Tibial artery (tissue), 4 donors: ENCODE results near the gene GPA33.
A peak's percentile ranks its signal among the peaks of the same experiment; 100 is the strongest.

Experiments
- DNase-seq, 2 donors: peaks; one replicate each; pipeline ENCODE4 v3.0.0-alpha.2; 2019
- H3K27ac ChIP-seq, 2 donors: fragments of 200-600 bp; sonication (generic) in 1 of 2; 1 replicate in 1 of 2; 2 replicates in 1 of 2; pipeline ENCODE4 v1.5.1; 2018 to 2019; ENCODE audit warnings: mild to moderate bottlenecking in 1 of 2
- H3K27me3 ChIP-seq, 2 donors: fragments of 200-600 bp; sonication (generic) in 1 of 2; one replicate each; pipeline versions ENCODE4 v1.5.1 to v1.6.0; 2016 to 2019
- H3K36me3 ChIP-seq, 3 donors: fragments of 200-600 bp; sonication (generic) in 2 of 3; one replicate each; pipeline ENCODE4 v1.5.1; 2016 to 2019; ENCODE audit warnings: mild to moderate bottlenecking in 2 of 3
- H3K4me1 ChIP-seq, 4 donors: fragments of 200-600 bp; sonication (generic) in 2 of 4; 1 replicate in 3 of 4; 2 replicates in 1 of 4; pipeline ENCODE4 v1.5.1; 2016 to 2019
- H3K4me3 ChIP-seq, 2 donors: fragments of 200-600 bp; sonication (generic) in 1 of 2; 1 replicate in 1 of 2; 2 replicates in 1 of 2; pipeline ENCODE4 v1.5.1; 2018 to 2019; ENCODE audit warnings: mild to moderate bottlenecking in 2 of 2
- H3K9me3 ChIP-seq, 3 donors: fragments of 200-600 bp; sonication (generic) in 1 of 3; one replicate each; pipeline ENCODE4 v1.5.1; 2016 to 2019
- intact Hi-C: fragments of 100-400 bp; cut with DNase I; formaldehyde crosslinking; loops from one replicate; pipeline ENCODE4 v1.15.0; 2023; ENCODE audit warnings: low total_unique reads
- TF ChIP-seq, protein P1 (sequence below), 2 experiments: fragments of 200-600 bp in 1 of 2; fragments of 450-650 bp in 1 of 2; IDR thresholded peaks; one replicate each; pipeline ENCODE4 v1.5.1; 2017 to 2019; ENCODE audit warnings: antibody characterized with exemption in 2 of 2, mild to moderate bottlenecking in 1 of 2, moderate library complexity in 1 of 2

GPA33 gene

DNA sequence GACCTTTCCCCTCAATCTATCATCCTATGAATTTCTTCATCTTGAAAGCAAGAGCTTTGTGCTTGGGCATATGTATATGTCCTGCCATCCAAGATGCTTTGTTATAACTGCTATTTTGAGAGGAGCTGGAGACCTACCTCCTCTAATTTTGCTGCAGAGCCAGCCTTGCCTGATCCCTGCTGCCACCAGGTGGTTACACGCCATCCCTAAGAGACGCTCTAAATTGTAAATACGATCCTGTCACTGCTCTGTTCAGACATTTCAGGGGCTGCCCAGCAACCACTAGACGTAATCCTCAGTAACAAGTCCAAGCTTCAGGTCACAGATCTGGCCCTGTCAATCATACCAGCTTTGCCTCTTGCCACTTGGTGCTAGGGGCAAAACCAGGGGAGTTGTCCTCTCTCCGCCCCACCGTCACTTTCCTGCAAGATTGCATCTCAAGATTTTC is 32.9 kb downstream of the GPA33 start:
- no peak overlapping the region for H3K27ac ChIP-seq
- no peaks in the 10 kb centered on the region for H3K9me3 ChIP-seq
- peaks cover 0 to 26% of the 10 kb centered on the region in 2 donors for H3K27me3 ChIP-seq
- DNase-seq = no peak
- peaks cover 0 to 4% (median 3%) of the 10 kb centered on the region in 4 donors for H3K4me1 ChIP-seq
- H3K36me3 ChIP-seq = no peaks in the 10 kb centered on the region
- TF ChIP-seq, protein P1, sequence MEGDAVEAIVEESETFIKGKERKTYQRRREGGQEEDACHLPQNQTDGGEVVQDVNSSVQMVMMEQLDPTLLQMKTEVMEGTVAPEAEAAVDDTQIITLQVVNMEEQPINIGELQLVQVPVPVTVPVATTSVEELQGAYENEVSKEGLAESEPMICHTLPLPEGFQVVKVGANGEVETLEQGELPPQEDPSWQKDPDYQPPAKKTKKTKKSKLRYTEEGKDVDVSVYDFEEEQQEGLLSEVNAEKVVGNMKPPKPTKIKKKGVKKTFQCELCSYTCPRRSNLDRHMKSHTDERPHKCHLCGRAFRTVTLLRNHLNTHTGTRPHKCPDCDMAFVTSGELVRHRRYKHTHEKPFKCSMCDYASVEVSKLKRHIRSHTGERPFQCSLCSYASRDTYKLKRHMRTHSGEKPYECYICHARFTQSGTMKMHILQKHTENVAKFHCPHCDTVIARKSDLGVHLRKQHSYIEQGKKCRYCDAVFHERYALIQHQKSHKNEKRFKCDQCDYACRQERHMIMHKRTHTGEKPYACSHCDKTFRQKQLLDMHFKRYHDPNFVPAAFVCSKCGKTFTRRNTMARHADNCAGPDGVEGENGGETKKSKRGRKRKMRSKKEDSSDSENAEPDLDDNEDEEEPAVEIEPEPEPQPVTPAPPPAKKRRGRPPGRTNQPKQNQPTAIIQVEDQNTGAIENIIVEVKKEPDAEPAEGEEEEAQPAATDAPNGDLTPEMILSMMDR (IDR thresholded peaks at IDR 0.05) = peak in 1 of 2 experiments; percentile 22
- intact Hi-C loops = loop anchor here (5.0 kb wide), 1 partner anchor 150 kb away; no protein-coding TSS in a partner anchor
- no peak overlapping the region for H3K4me3 ChIP-seq

DNA sequence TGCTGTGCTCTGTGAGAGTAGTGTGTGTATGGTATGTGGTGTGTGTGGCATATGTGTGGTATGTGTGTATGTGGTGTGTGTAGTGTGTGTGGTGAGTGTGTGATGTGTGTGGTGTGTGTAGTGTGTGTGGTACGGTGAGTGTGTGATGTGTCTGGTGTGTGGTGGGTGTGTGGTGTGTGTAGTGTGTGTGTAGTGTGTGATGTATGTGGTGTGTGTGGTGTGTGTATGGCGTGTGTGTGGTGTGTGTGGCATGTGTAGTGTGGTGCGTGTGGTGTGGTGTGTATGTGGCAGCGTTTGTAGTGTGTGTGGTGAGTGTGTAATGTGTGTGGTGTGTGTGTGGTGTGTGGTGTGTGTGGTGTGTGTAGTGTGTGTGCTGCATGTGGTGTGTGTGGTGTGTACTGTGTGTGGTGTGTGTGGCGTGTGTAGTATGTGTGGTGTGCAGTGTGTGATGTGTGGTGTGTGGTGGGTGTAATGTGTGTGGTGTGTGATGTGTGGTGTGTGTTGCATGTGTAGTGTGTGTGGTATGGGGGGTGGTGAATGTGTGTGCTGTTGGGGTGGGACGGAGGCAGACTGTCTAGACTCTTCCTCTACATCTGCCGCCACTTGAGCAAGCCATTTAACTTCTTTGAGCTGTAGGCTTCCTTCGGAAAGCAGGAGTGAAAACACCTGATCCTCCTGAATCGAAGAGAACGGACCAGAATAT is 33.5 kb downstream of the GPA33 start:
- no peaks in the 10 kb centered on the region for H3K9me3 ChIP-seq
- DNase-seq = no peak
- peaks cover 0 to 26% of the 10 kb centered on the region in 2 donors for H3K27me3 ChIP-seq
- TF ChIP-seq, protein P1 (IDR thresholded peaks at IDR 0.05) = no peak
- H3K4me3 ChIP-seq = no peak overlapping the region
- intact Hi-C loops = loop anchor here (5.0 kb wide), 1 partner anchor 149 kb away; no protein-coding TSS in a partner anchor
- H3K27ac ChIP-seq = no peak overlapping the region
- H3K4me1 ChIP-seq = peaks cover 0 to 4% (median 3%) of the 10 kb centered on the region in 4 donors
- H3K36me3 ChIP-seq = no peaks in the 10 kb centered on the region

DNA sequence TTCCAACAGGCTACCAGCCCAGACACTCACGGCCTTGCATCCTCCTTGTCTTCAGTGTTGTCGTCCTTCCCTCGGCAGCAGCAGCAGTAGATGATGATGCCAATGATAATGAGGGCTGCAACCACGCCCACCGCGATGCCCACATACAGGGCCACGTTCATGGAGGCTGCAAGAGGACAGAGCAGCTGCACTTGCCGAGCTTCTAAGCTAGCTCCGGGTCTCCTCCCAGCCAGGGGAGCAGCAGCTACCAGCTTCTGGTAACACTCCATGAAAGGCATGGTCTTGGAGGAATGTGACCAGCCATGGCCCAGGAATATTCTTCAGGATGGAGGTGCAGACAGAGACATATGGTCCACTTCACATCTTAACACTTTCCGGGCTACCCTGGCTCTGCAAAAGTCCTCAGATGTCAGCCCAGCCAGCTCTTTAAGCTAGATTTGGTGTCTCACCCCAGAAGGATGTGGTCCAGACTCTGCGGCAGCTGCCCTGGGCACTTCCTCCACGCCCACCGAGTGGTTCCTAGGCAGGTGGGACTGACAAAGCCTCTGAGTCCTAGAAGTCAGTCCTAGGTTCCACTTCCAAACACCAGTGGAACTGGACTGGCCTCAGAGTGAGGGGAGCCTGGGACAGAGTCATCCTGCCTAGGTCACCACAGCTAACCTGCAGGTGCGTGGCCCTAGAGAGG is 35.1 kb downstream of the GPA33 start:
- no peak overlapping the region for H3K27ac ChIP-seq
- peaks cover 0 to 4% (median 3%) of the 10 kb centered on the region in 4 donors for H3K4me1 ChIP-seq
- no peak for DNase-seq
- no peaks in the 10 kb centered on the region for H3K36me3 ChIP-seq
- intact Hi-C loops = loop anchor here (5.0 kb wide), 1 partner anchor 148 kb away; no protein-coding TSS in a partner anchor
- H3K4me3 ChIP-seq = no peak overlapping the region
- no peaks in the 10 kb centered on the region for H3K9me3 ChIP-seq
- H3K27me3 ChIP-seq = peaks cover 0 to 19% of the 10 kb centered on the region in 2 donors
- TF ChIP-seq, protein P1 (IDR thresholded peaks at IDR 0.05) = no peak

DNA sequence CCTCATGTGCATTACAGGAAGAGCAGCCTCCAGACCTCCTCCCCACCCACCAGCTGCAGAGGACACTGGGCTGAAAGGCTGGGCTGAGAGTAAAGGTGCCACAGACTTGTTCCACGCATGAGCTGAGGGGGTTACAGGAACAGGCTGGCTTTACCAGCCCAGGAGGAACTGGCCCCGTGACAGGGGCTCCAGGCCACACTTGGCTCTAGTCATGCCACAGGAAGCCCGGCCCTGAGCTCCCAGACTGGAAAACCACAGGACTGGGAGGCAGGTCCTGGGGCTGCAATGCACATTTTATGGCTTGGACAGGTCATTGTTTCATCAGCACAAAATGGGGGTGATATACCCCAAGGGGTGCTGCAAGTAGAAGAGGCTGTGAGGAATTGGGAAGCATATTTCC is 35.6 kb downstream of the GPA33 start:
- H3K4me3 ChIP-seq = no peak overlapping the region
- H3K27me3 ChIP-seq = peaks cover 0 to 14% of the 10 kb centered on the region in 2 donors
- H3K36me3 ChIP-seq = no peaks in the 10 kb centered on the region
- H3K9me3 ChIP-seq = no peaks in the 10 kb centered on the region
- intact Hi-C loops = no loop called here
- TF ChIP-seq, protein P1 (IDR thresholded peaks at IDR 0.05) = no peak
- H3K27ac ChIP-seq = no peak overlapping the region
- H3K4me1 ChIP-seq = peaks cover 0 to 4% (median 3%) of the 10 kb centered on the region in 4 donors
- DNase-seq = no peak

DNA sequence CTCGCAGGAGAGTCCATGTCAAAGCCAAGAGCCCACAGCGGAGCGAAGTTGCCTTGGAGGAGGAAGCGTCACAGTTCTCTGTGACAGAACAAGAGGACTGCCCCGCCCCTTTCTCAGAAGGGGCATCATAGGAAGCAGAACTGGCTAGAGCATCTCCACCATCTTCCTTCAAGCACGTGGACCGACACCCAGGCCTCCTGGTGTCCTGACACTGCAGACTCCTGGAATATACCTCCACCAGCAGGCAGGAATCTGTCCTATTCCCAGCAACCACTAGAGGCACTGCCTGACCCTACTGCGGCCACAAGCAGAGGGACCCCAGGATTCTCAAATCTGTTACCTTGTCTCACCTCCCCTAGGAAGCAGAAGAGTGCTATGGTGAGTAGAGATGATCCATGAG is 37.8 kb downstream of the GPA33 start:
- Histone ChIP-seq H3K27ac (no peak overlapping the region), H3K36me3 (no peaks in the 10 kb centered on the region), H3K4me3 (no peak overlapping the region), H3K27me3 (peaks cover 0 to 14% of the 10 kb centered on the region in 2 donors), H3K4me1 (no peaks in the 10 kb centered on the region), H3K9me3 (no peaks in the 10 kb centered on the region)
- DNase-seq = no peak
- intact Hi-C loops = no loop called here
- TF ChIP-seq, protein P1 (IDR thresholded peaks at IDR 0.05) = peak in 1 of 2 experiments; percentile 18
